Type B pancreatic cell (in vitro differentiated cells): ENCODE data around the gene GPR157. TPM values are rescaled to one million over a fixed set of nuclear protein-coding genes. Genes with fewer than 3 reads are reported as not detected.

Experiments used
- DNase-seq: peaks from one replicate; pipeline ENCODE4 v3.0.0; 2021; ENCODE audit warnings: mixed read lengths; ENCODE audit not compliant: unreplicated experiment; ENCODE audit errors: extremely low spot score
- H3K27ac Mint-ChIP-seq: 2 replicates; pipeline ENCODE4 v1.8.0; 2021; ENCODE audit warnings: mild to moderate bottlenecking, mixed read lengths
- H3K27me3 Mint-ChIP-seq: 2 replicates; pipeline ENCODE4 v1.8.0; 2021; ENCODE audit warnings: mixed read lengths
- H3K36me3 Mint-ChIP-seq: 2 replicates; pipeline ENCODE4 v1.8.0; 2021; ENCODE audit warnings: mixed read lengths
- H3K4me1 Mint-ChIP-seq: one replicate; pipeline ENCODE4 v1.8.0; 2021; ENCODE audit warnings: mixed read lengths; ENCODE audit not compliant: unreplicated experiment
- H3K4me3 Mint-ChIP-seq: 2 replicates; pipeline ENCODE4 v1.8.0; 2021; ENCODE audit warnings: mild to moderate bottlenecking, mixed read lengths
- H3K9me3 Mint-ChIP-seq: 2 replicates; pipeline ENCODE4 v1.8.0; 2021; ENCODE audit warnings: mixed read lengths
- CTCF ChIP-seq: fragments of 200-600 bp; sonication (generic); conservative IDR thresholded peaks from 2 replicates; pipeline ENCODE4 v1.5.0; 2021; ENCODE audit warnings: antibody characterized with exemption, mild to moderate bottlenecking
- total RNA-seq: library from RNA; stranded (reverse); gene quantifications from 2 replicates; pipeline ENCODE4 v1.2.1, GENCODE V29; 2021; ENCODE audit warnings: low replicate concordance

GPR157 gene
- total RNA-seq, 1 donor from 2014 or later: 7.7 TPM

GRCh38 chr1:9119745-9120144, 9.2 kb downstream of the GPR157 start:
- Mint-ChIP-seq H3K27ac (no peak overlapping the region), H3K27me3 (no peaks in the 10 kb centered on the region), H3K4me3 (no peak overlapping the region)

GRCh38 chr1:9118186-9118585, 10.7 kb downstream of the GPR157 start:
- H3K4me3 Mint-ChIP-seq: no peak overlapping the region
- no peak for TF ChIP-seq CTCF
- H3K4me1 Mint-ChIP-seq: no peaks in the 10 kb centered on the region
- H3K36me3 Mint-ChIP-seq: no peaks in the 10 kb centered on the region
- no peaks in the 10 kb centered on the region for H3K9me3 Mint-ChIP-seq
- no peak for DNase-seq
- no peaks in the 10 kb centered on the region for H3K27me3 Mint-ChIP-seq
- no peak overlapping the region for H3K27ac Mint-ChIP-seq

More at GRCh38 chr1:9119745-9120144, 9.2 kb downstream of the GPR157 start:
- no peak for TF ChIP-seq CTCF
- H3K36me3 Mint-ChIP-seq: no peaks in the 10 kb centered on the region
- peaks cover 3% of the 10 kb centered on the region for H3K4me1 Mint-ChIP-seq
- H3K9me3 Mint-ChIP-seq: peaks cover 3% of the 10 kb centered on the region
- DNase-seq: no peak

GRCh38 chr1:9115351-9116205, 13.3 kb downstream of the GPR157 start:
- Mint-ChIP-seq H3K27me3 (no peaks in the 10 kb centered on the region), H3K4me1 (peaks cover 4% of the 10 kb centered on the region), H3K4me3 (no peak overlapping the region)

GRCh38 chr1:9112961-9113880, 15.7 kb downstream of the GPR157 start:
- Mint-ChIP-seq H3K4me1 (peaks cover 5% of the 10 kb centered on the region), H3K27ac (peak overlapping the region; percentile 28), H3K36me3 (no peaks in the 10 kb centered on the region), H3K9me3 (no peaks in the 10 kb centered on the region), H3K4me3 (no peak overlapping the region), H3K27me3 (no peaks in the 10 kb centered on the region)
- TF ChIP-seq CTCF: no peak
- DNase-seq: no peak

More at GRCh38 chr1:9115351-9116205, 13.3 kb downstream of the GPR157 start:
- Mint-ChIP-seq H3K27ac (peak overlapping the region; percentile 30), H3K36me3 (no peaks in the 10 kb centered on the region), H3K9me3 (no peaks in the 10 kb centered on the region)
- DNase-seq: no peak
- no peak for TF ChIP-seq CTCF

GRCh38 chr1:9111957-9112356, 16.9 kb downstream of the GPR157 start:
- Mint-ChIP-seq H3K9me3 (no peaks in the 10 kb centered on the region), H3K4me1 (peaks cover 5% of the 10 kb centered on the region), H3K27ac (no peak overlapping the region), H3K36me3 (no peaks in the 10 kb centered on the region), H3K4me3 (no peak overlapping the region), H3K27me3 (no peaks in the 10 kb centered on the region)
- DNase-seq: no peak
- TF ChIP-seq CTCF: no peak
